Effector CD4-positive, alpha-beta T cell (primary cell): ENCODE measurements around the gene ADARB1.

Source experiments
- DNase-seq: peaks from one replicate; pipeline ENCODE4 v3.0.0-alpha.2; 2020

Gene ADARB1

DNA sequence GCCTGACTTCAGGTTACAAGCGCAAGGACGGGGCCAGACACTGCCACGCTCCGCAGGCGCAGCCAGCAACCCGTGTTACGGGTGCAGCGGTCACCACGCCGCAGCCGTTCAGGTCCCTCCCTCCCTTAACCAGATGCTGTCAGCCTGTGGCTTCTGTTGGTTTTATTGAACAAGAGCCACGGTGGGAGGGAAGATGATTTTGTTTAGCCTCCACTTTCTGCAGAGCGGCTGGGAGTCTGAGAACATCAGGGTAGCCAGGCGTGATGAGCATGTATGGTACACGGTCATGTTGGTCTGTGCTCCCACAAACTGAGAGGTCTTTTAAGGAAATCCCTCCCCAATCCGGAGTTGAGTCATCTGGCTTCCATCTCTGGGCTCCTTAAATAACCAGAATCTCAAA is 18.5 kb upstream of the ADARB1 start:
- no peak for DNase-seq

GRCh38 chr21:45056296-45056904 is 18.0 kb upstream of the ADARB1 start:
- no peak for DNase-seq

GRCh38 chr21:45056917-45057560 is 17.3 kb upstream of the ADARB1 start:
- no peak for DNase-seq

GRCh38 chr21:45057886-45058285 is 16.5 kb upstream of the ADARB1 start:
- DNase-seq: no peak

GRCh38 chr21:45059121-45059520 is 15.3 kb upstream of the ADARB1 start:
- no peak for DNase-seq

GRCh38 chr21:45060089-45060488 is 14.3 kb upstream of the ADARB1 start:
- DNase-seq: no peak

DNA sequence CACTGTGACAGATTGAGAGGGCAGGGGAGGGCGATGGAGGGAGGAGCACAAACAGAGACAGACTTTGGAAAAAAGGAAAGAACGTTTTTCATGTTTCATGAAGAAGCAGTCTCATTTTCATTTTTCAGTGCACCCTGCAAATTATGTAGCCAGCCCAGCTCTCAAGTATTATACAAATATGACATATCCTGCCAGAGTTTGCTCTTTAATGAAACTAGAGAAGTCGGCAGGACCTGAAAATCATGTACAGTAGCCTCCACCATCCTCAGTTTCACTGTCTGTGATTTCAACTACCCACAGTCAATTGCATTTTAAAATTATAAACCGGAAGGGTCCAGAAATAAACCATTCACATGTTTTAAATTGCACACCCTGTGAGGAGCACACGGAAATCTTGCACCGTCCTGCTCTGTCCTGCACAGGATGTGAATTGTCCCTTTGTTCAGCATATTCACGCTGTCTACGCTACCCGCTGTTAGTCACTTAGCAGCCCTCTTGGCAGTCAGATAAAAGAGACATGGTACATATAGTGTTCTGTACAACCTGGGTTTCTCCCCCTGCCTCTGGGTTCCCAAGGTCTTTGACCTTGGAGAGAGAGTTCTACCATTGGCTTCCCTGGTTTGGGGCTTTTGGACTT is 13.6 kb upstream of the ADARB1 start:
- no peak for DNase-seq

GRCh38 chr21:45064091-45064490 is 10.3 kb upstream of the ADARB1 start:
- DNase-seq: no peak

- no peak for DNase-seq
Measured at GRCh38 chr21:45064618-45065399, 9.6 kb upstream of the ADARB1 start.

DNA sequence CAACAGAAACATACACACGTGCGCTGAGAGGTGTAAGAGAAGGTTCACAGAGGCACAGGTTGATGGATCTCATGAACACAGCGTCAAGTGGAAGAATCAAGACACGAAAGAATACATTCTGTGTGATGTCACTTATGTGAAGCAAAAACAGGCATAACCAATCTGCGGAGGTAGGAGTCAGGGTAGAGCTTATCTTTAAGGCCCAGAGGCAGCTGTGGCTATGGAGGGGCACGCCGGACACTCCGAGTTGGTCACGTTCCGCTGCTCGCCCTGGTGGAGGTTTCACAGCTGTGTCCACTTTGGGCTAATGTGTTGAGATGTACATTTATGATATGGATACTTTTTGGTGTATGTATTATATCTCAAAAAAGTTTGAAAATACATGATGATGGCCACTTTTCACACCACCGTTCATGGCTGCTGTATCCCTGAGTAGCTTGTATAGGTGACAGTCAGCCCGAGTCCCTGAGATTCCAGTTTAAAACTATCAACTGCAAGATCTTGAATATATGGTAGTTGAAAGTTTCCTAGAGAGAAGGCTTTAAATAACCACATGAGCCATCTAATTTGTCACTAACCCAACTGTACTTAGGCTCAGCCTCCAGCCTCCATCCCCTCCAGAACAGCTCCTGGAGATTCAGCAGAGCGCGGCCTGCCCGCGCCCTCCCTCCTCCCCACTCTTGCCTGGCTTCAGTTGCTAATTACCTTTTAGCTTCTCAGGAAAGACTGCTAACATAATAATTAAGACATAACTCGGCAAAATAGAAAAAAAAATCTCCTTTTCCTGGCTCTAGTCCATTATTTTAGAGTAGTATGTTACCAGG is 6.7 kb upstream of the ADARB1 start:
- DNase-seq: no peak

DNA sequence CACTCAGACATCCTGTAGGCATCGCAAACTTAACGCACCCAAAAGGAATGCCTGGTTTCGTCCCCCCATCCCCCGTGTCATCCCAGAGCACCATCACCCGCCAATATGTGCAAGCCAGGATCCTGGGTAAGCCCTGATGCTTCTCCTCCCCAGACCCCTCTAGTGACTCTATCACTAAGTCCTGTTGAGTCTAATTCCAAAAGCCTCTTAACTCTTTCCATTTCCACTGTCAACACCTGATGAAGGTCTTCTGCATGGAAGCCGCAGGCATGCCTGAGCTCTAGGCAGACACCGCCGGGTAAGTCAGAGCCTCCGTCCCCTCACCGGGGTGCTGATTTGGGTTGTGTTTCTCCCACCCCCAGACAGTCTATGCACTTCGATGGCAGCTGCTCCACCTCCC is 5.3 kb upstream of the ADARB1 start:
- no peak for DNase-seq

DNA sequence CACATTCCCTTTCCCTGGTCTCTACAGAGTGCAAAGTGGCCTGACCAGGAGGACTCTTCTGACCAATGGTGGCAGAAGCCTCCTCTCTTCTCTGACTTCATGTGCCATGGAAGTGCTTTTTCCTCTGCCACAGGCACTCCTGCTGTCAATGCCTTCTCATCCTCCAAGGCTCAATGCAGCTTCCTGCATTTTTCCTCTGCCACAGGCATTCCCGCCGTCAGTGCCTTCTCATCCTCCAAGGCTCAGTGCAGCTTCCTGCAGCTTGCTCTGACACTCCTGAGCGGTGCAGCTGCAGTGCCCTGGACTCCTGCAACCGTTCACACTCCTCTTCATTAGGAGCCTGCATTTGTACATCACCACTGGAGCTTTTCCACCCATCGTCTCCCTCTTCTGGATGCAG is 4.7 kb upstream of the ADARB1 start:
- DNase-seq: no peak

GRCh38 chr21:45071078-45071873 is 3.1 kb upstream of the ADARB1 start:
- no peak for DNase-seq

- no peak for DNase-seq
Measured at GRCh38 chr21:45071874-45072737, 2.3 kb upstream of the ADARB1 start.

DNA sequence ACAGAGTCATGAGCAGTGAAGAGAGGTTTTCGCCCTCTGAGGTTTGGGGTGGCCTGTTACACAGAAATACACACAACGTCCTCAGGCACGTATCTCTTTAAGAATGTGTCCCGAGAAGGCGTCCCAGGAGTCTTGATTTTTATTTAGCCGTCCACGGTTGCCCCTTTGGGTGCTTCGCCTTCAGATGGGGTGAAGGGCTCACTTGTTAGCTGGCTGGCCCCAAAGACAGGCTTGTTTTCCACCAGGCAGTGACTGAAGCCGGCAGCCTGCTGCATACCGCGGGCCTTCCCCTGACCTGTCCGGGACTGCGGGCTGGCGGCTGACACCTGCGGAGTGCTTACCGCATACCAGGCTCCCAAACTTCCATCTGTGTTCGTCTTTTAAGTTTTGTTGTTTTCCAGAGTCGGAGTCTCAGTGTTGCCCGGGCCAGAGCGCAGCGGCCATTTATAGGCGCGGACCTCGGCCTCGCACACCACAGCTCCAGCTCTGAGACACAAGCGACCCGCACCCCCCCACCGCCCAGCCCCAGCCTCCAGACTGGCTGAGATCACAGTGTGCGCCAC is 1.6 kb upstream of the ADARB1 start:
- DNase-seq: no peak

GRCh38 chr21:45073301-45074047 is 906 bp upstream of the ADARB1 start:
- DNase-seq: no peak

- DNase-seq: no peak
Measured at GRCh38 chr21:45074818-45075595, 627 bp downstream of the ADARB1 start.

DNA sequence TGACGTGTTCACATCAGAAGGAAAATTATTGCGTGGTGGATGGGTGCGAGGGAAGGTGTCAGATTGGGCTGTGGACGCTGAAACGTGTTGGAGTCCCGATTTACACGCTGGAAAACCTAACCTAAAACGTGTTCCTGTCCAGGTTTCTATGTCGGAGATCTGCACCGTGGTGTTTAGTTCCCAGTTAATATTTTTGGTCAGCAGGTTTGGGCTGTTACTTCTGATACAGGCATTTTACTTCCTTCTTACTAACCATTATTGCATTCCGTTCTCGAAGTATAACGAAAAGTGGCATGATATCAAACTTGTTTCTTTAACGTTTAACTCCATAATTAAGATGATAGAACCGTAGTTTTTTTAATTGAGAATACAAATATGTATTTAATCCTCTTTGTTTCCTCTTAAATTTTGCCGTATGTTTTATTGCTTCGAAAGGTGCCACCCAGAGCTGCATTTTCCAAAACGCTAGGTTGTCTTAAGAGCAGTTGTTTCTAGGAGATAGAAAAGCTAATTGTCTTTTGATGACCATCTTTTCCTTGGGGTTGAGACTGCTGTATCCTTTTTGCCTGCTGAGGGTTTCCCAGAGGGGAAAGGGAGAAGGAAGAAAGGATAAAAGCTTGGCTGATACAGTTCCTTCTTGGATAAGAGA is 1.3 kb downstream of the ADARB1 start:
- no peak for DNase-seq
